IMR-90 (cell line): ENCODE data around the gene ALDOC. TPM values are rescaled to one million over a fixed set of nuclear protein-coding genes. Genes with fewer than 3 reads are reported as not detected.
A peak's percentile ranks its signal among the peaks of the same experiment; 100 is the strongest.

Source experiments
- ATAC-seq: fragments of 200-7000 bp; cut with Tn5 transposase; 2 replicates; pipeline ENCODE4 v1.9.1; 2020; ENCODE audit warnings: low read depth, mild to moderate bottlenecking, moderate library complexity
- BruUV-seq: library from RNA; stranded (reverse); fragments of 400-500 nt; replicated peaks from 2 replicates; lab custom pipeline; 2021; lab: Mats Ljungman, UMichigan
- CTCF ChIA-PET: fragments of 300-600 bp; formaldehyde crosslinking; extraction: SDS; loops from one replicate; lab custom pipeline; 2021; ENCODE audit warnings: antibody characterized with exemption; lab: Yijun Ruan, JAX
- POLR2A ChIA-PET: fragments of 300-600 bp; sonication (Branson Sonifier 250); formaldehyde crosslinking; loops from one replicate; lab custom pipeline; 2022; ENCODE audit warnings: antibody characterized with exemption; ENCODE audit not compliant: unreplicated experiment; lab: Charles Lee
- DNase-seq: peaks from one replicate; pipeline ENCODE4 v3.0.0; 2013
- H2AFZ ChIP-seq: replicated peaks from 2 replicates; pipeline ENCODE3; 2013; ENCODE audit warnings: low read length, mild to moderate bottlenecking; ENCODE audit not compliant: poor library complexity
- H2AK5ac ChIP-seq: 2 replicates; pipeline ENCODE4 v1.6.1; 2013; ENCODE audit warnings: low read depth, low read length, inconsistent platforms
- H2AK9ac ChIP-seq: replicated peaks from 2 replicates; pipeline ENCODE3; 2013; ENCODE audit warnings: mild to moderate bottlenecking, low read depth, low read length, moderate library complexity; ENCODE audit not compliant: poor library complexity
- H2BK120ac ChIP-seq: 2 replicates; pipeline ENCODE4 v1.6.1; 2013; ENCODE audit warnings: low read depth, low read length, inconsistent platforms
- H2BK15ac ChIP-seq: 3 replicates; pipeline ENCODE4 v1.6.1; 2013; ENCODE audit warnings: low read depth, low read length, inconsistent platforms
- H2BK20ac ChIP-seq: 2 replicates; pipeline ENCODE4 v1.6.1; 2013; ENCODE audit warnings: low read depth, mild to moderate bottlenecking, inconsistent platforms, low read length, moderate library complexity
- H2BK5ac ChIP-seq: 2 replicates; pipeline ENCODE4 v1.6.1; 2013; ENCODE audit warnings: mild to moderate bottlenecking, low read depth, low read length, inconsistent platforms; ENCODE audit not compliant: poor library complexity, severe bottlenecking
- H3K14ac ChIP-seq: replicated peaks from 2 replicates; pipeline ENCODE4 v1.6.1; 2013; ENCODE audit warnings: low read depth, low read length, inconsistent platforms
- H3K18ac ChIP-seq: 2 replicates; pipeline ENCODE4 v1.6.1; 2013; ENCODE audit warnings: low read depth, low read length, control low read depth
- H3K23ac ChIP-seq: 2 replicates; pipeline ENCODE4 v1.6.1; 2013; ENCODE audit warnings: low read depth, low read length, inconsistent platforms
- H3K27ac ChIP-seq: 2 replicates; pipeline ENCODE4 v1.5.1; 2013; ENCODE audit warnings: mild to moderate bottlenecking, control low read depth, low read length; ENCODE audit not compliant: insufficient read depth
- H3K27me3 ChIP-seq: 2 replicates; pipeline ENCODE4 v1.6.1; 2013; ENCODE audit warnings: low read length; ENCODE audit not compliant: control insufficient read depth, insufficient read depth
- H3K36me3 ChIP-seq: 2 replicates; pipeline ENCODE4 v1.6.1; 2013; ENCODE audit warnings: low read length, mixed read lengths; ENCODE audit not compliant: control insufficient read depth, insufficient read depth
- H3K4ac ChIP-seq: 2 replicates; pipeline ENCODE4 v1.6.1; 2013; ENCODE audit warnings: low read depth, low read length, inconsistent platforms
- H3K4me1 ChIP-seq: 2 replicates; pipeline ENCODE4 v1.6.1; 2013; ENCODE audit warnings: low read length, mixed read lengths; ENCODE audit not compliant: control insufficient read depth, insufficient read depth
- H3K4me2 ChIP-seq: 2 replicates; pipeline ENCODE4 v1.6.1; 2013; ENCODE audit warnings: low read depth, mild to moderate bottlenecking, control low read depth, low read length, moderate library complexity
- H3K4me3 ChIP-seq: 2 replicates; pipeline ENCODE4 v1.5.1; 2013; ENCODE audit warnings: low read depth, mild to moderate bottlenecking, control low read depth, low read length, moderate library complexity; ENCODE audit not compliant: insufficient read depth
- H3K56ac ChIP-seq: 2 replicates; pipeline ENCODE4 v1.6.1; 2013; ENCODE audit warnings: low read length, inconsistent platforms; ENCODE audit not compliant: insufficient read depth; ENCODE audit errors: extremely low read depth
- H3K79me1 ChIP-seq, 2 experiments: 2 replicates each; pipeline ENCODE4 v1.6.1; 2013; ENCODE audit warnings: low read length in 2 of 2, inconsistent platforms in 1 of 2, low read depth in 1 of 2
- H3K9ac ChIP-seq: 2 replicates; pipeline ENCODE4 v1.6.1; 2013; ENCODE audit warnings: low read depth, low read length, control low read depth
- H3K9me1 ChIP-seq: 2 replicates; pipeline ENCODE4 v1.6.1; 2013; ENCODE audit warnings: low read length, inconsistent platforms; ENCODE audit not compliant: insufficient read depth
- H3K9me3 ChIP-seq: 2 replicates; pipeline ENCODE4 v1.6.1; 2013; ENCODE audit warnings: low read length; ENCODE audit not compliant: control insufficient read depth, insufficient read depth
- H4K20me1 ChIP-seq: 2 replicates; pipeline ENCODE4 v1.6.1; 2013; ENCODE audit warnings: low read length, inconsistent platforms; ENCODE audit not compliant: insufficient read depth
- H4K5ac ChIP-seq: 2 replicates; pipeline ENCODE4 v1.6.1; 2013; ENCODE audit warnings: mild to moderate bottlenecking, low read depth, low read length, control low read depth
- H4K8ac ChIP-seq, 2 experiments: 2 replicates each; pipeline ENCODE4 v1.6.1; 2013; ENCODE audit warnings: low read depth in 2 of 2, low read length in 2 of 2, control low read depth in 1 of 2, inconsistent platforms in 1 of 2
- H4K91ac ChIP-seq: 2 replicates; pipeline ENCODE4 v1.6.1; 2013; ENCODE audit warnings: low read depth, low read length, inconsistent platforms; ENCODE audit not compliant: insufficient read depth
- CHD1 ChIP-seq: IDR thresholded peaks from 2 replicates; pipeline ENCODE4 v1.6.1; 2012; ENCODE audit warnings: low read depth, low read length, improper control_type of control experiment
- FOS ChIP-seq: fragments of 150-350 bp; IDR thresholded peaks from 2 replicates; pipeline ENCODE4 v1.6.1; 2016; ENCODE audit warnings: low read depth, low read length
- RAD21 ChIP-seq: IDR thresholded peaks from 2 replicates; pipeline ENCODE4 v1.6.1; 2012; ENCODE audit warnings: low read length, improper control_type of control experiment
- RCOR1 ChIP-seq: IDR thresholded peaks from 2 replicates; pipeline ENCODE4 v1.6.1; 2012; ENCODE audit warnings: mild to moderate bottlenecking, low read length, improper control_type of control experiment; ENCODE audit not compliant: insufficient replicate concordance
- WGBS, 2 experiments: methylation state at CpG; one replicate each; pipeline versions ENCODE4 v1.1.5 to v1.1.7; 2013; ENCODE audit warnings: missing lambda C conversion rate in 2 of 2; ENCODE audit not compliant: insufficient read length in 1 of 2; ENCODE audit errors: extremely low coverage in 2 of 2; 5-methylcytosine and 5-hydroxymethylcytosine counted together
- dilution Hi-C: fragments of 300-500 bp; cut with HindIII; formaldehyde crosslinking; loops from one replicate; pipeline ENCODE4 v1.14.3; 2018; ENCODE audit warnings: low sequenced_read_pairs; ENCODE audit not compliant: unreplicated experiment
- in situ Hi-C: fragments of 300-500 bp; cut with MboI; formaldehyde crosslinking; loops from 3 replicates; pipeline ENCODE4 v1.14.3; 2019; ENCODE audit warnings: low sequenced_read_pairs, inconsistent platforms, mixed read lengths
- intact Hi-C: fragments of 100-400 bp; cut with micrococcal nuclease; formaldehyde crosslinking; loops from 2 replicates; pipeline ENCODE4 v1.10.0; 2022
- polyA plus RNA-seq, 3 experiments: library from polyadenylated mRNA; depleted of rRNA; stranded (reverse); fragments of >200 nt; gene quantifications; 2 replicates each; pipeline ENCODE4 v1.2.3, GENCODE V29; 2012; ENCODE audit warnings: low replicate concordance in 1 of 3
- total RNA-seq: library from RNA; depleted of rRNA; stranded (reverse); fragments of >200 nt; gene quantifications from 2 replicates; pipeline ENCODE4 v1.2.3, GENCODE V29; 2012

ALDOC gene
- total and polyA plus RNA-seq, 2 of the 4 experiments (the other 2 are of a cell fraction), result 47.0 to 69.7 TPM

DNA sequence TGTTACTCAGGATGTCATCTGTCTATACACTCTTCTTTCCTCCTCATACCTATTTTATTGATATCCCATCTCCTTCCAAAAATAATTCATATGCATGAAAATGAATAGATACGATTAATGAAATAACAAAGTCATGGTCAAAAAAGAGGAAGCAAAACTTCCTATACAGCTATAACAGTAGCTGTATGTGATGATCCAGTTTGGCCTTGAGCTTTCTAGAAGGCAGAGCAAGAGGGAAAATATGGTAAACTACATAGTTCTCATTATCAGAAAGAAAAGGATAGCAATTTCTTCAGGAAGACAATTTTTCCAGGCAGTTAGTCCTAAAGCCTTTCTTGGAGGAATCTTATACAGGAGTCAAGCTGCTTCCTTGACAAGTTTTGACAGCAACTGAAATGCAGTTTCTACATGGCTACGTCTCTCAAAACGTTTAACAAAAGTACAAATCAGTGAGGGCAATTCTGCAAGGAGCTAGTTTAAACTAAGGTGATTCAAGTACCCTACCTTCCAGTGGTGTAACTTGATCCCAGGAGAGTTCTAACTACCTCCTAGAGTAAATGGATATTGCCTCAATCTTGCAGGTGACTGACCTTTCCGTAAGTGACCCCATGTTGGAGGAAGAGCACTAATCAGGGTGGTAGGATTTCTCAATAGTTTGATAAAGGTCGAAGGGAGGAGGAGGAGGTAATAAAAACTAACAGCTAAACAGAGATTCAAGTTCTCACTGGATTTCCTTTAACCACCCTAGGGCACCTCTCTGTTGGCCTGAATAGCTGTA is 21.1 kb upstream of the ALDOC start:
- Histone ChIP-seq H2BK20ac (no peak overlapping the region), H4K8ac (peak overlapping the region in 1 of 2 experiments; percentile 20; a peak in 2 of 4 replicates), H4K91ac (peak overlapping the region; percentile 59; the same call in 1 of the 2 replicates), H3K36me3 (peaks cover 4% of the 10 kb centered on the region), H3K56ac (no peak overlapping the region), H3K4me3 (peak overlapping the region; percentile 72; the same call in 1 of the 2 replicates), H2BK15ac (no peak overlapping the region), H3K9me3 (no peaks in the 10 kb centered on the region), H3K23ac (peak overlapping the region; percentile 54), H4K20me1 (peaks cover 3% of the 10 kb centered on the region; the same call in 1 of the 2 replicates), H3K4me1 (peaks cover 2% of the 10 kb centered on the region), H2BK5ac (no peak overlapping the region), H3K79me1 (peaks cover 16 to 32% of the 10 kb centered on the region in 2 experiments; a peak in 3 of 4 replicates), H2AK9ac (no peak overlapping the region), H3K9me1 (no peaks in the 10 kb centered on the region), H2AFZ (no peak overlapping the region), H2BK120ac (no peak overlapping the region), H3K27ac (no peak overlapping the region), H3K4me2 (peak overlapping the region; percentile 41), H4K5ac (no peak overlapping the region), H3K18ac (no peak overlapping the region), H3K4ac (no peak overlapping the region; the same call in 1 of the 2 replicates), H3K14ac (peak overlapping the region; percentile 73), H3K27me3 (no peaks in the 10 kb centered on the region), H2AK5ac (no peak overlapping the region), H3K9ac (peak overlapping the region; percentile 53; the same call in 1 of the 2 replicates)
- ATAC-seq, result no peak
- TSS peak; percentile 31 for BruUV-seq
- ChIA-PET CTCF (interaction anchor here (0.6 to 0.7 kb wide), 2 partner anchors 13 to 304 kb away, joined by 3 read pairs; no protein-coding TSS in a partner anchor), POLR2A (no interaction called here)
- intact Hi-C loops (no loop called here), dilution Hi-C loops (no loop called here), in situ Hi-C loops (no loop called here)
- TF ChIP-seq FOS (no peak), CHD1 (no peak), RCOR1 (no peak), RAD21 (no peak)
- no peak for DNase-seq
- no CpG with 5 or more reads among the region's 5 CpGs for WGBS, 2 experiments
